Mesodermal cell (in vitro differentiated cells): ENCODE results near the gene SLC10A2.
"Not testable (repeated sequence)": the region's sequence is repeated elsewhere in the genome, so short reads cannot be mapped to it uniquely, and the experiment has no call there.

Experiments
- H3K27ac ChIP-seq: 2 replicates; pipeline ENCODE4 v1.7.0; 2013; ENCODE audit warnings: mild to moderate bottlenecking, low read depth, low read length, moderate library complexity; ENCODE audit not compliant: severe bottlenecking
- H3K36me3 ChIP-seq: 2 replicates; pipeline ENCODE4 v1.7.1; 2013; ENCODE audit warnings: mild to moderate bottlenecking, low read length, moderate library complexity; ENCODE audit not compliant: control insufficient read depth, insufficient read depth
- H3K4me1 ChIP-seq: one replicate; pipeline ENCODE4 v1.7.1; 2013; ENCODE audit warnings: mild to moderate bottlenecking, low read length; ENCODE audit not compliant: insufficient read depth, control insufficient read depth, poor library complexity, severe bottlenecking
- H3K4me3 ChIP-seq: 2 replicates; pipeline ENCODE4 v1.7.0; 2013; ENCODE audit warnings: low read length, control low read depth, mild to moderate bottlenecking; ENCODE audit not compliant: insufficient read depth, poor library complexity, severe bottlenecking; ENCODE audit errors: extremely low read depth
- H3K9me3 ChIP-seq: 2 replicates; pipeline ENCODE4 v1.7.1; 2013; ENCODE audit warnings: mild to moderate bottlenecking, low read length, moderate library complexity; ENCODE audit not compliant: control insufficient read depth
- WGBS, 2 experiments: methylation state at CpG; one replicate each; pipeline ENCODE4 v1.1.5; 2013; ENCODE audit warnings: missing lambda C conversion rate in 2 of 2; ENCODE audit not compliant: insufficient coverage in 2 of 2; 5-methylcytosine and 5-hydroxymethylcytosine counted together

The SLC10A2 gene

DNA sequence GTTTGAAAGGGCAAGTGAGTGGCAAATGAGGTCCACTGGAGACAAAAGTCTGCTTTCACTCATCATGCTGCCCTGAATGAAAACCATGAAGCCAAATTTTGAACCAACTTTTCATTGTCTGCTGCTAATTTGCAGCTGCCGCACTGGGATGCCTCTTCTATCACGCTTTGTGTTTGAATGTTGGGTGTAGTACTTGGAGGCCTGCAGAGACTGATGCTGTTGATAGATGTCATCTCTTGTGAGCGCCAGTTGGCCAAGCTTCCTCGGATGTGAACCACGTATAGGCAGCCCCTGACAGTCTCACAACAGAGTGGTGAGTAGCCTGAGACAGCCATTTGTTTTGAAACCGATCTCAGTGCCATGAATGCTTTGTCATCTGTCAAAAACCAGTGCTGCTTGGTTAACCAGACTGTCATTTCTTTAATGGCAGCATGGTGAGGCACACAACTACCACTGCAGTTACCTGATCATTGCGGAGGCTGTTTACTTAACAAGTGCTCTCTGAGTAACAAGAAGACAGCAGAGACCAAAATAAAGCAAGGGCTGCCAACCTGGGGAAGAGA is 31.2 kb upstream of the SLC10A2 start:
- 81 to 94% methylated on average over 5 to 7 of the region's 7 CpGs for WGBS, 2 experiments
- Histone ChIP-seq H3K4me3 (no peak overlapping the region), H3K36me3 (no peaks in the 10 kb centered on the region), H3K9me3 (peaks cover 14% of the 10 kb centered on the region), H3K27ac (no peak overlapping the region), H3K4me1 (peaks cover 16% of the 10 kb centered on the region)

GRCh38 chr13:103093649-103094048 is 27.4 kb upstream of the SLC10A2 start:
- not testable (repeated sequence) for H3K27ac ChIP-seq, H3K4me3 ChIP-seq, H3K36me3 ChIP-seq, H3K4me1 ChIP-seq
- H3K9me3 ChIP-seq = peaks cover 21% of the 10 kb centered on the region
- WGBS, 2 experiments = 100% methylated on average over 1 of the region's 1 CpG; no CpG with 5 or more reads in 1 of the 2 experiments

- no peak overlapping the region for H3K4me3 ChIP-seq
- H3K27ac ChIP-seq = no peak overlapping the region
- H3K9me3 ChIP-seq = peaks cover 6% of the 10 kb centered on the region
- no peaks in the 10 kb centered on the region for H3K4me1 ChIP-seq
- no peaks in the 10 kb centered on the region for H3K36me3 ChIP-seq
- WGBS, 2 experiments = 90 to 92% methylated on average over 1 to 2 of the region's 3 CpGs
Measured at GRCh38 chr13:103087275-103087674, 21.1 kb upstream of the SLC10A2 start.

- no CpG with 5 or more reads among the region's 2 CpGs for WGBS, 2 experiments
- H3K36me3 ChIP-seq = no peaks in the 10 kb centered on the region
- no peak overlapping the region for H3K27ac ChIP-seq
- no peaks in the 10 kb centered on the region for H3K9me3 ChIP-seq
- no peaks in the 10 kb centered on the region for H3K4me1 ChIP-seq
- no peak overlapping the region for H3K4me3 ChIP-seq
Measured at GRCh38 chr13:103081435-103081834, 15.2 kb upstream of the SLC10A2 start.

DNA sequence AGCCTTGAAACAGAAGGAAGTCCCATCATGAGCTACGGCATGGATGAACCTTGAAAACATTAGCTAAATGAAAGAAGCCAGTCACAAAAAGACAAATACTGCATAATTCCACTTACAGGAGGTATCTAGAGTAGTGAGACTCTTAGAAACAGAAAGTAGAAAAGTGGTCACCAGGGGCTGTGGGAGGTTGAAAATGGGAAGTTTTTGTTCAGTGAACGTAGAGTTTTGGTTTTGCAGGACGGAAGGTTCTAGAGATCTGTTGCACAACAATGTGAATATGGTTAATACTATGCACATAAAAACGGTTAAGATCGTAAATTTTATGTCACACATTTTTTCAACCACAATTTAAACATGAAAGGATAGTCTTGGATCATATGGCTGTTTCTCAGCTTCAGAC is 11.9 kb upstream of the SLC10A2 start:
- no peak overlapping the region for H3K27ac ChIP-seq
- no peak overlapping the region for H3K4me3 ChIP-seq
- no peaks in the 10 kb centered on the region for H3K9me3 ChIP-seq
- WGBS, 2 experiments = 93 to 100% methylated on average over 3 of the region's 5 CpGs
- H3K4me1 ChIP-seq = no peaks in the 10 kb centered on the region
- no peaks in the 10 kb centered on the region for H3K36me3 ChIP-seq

DNA sequence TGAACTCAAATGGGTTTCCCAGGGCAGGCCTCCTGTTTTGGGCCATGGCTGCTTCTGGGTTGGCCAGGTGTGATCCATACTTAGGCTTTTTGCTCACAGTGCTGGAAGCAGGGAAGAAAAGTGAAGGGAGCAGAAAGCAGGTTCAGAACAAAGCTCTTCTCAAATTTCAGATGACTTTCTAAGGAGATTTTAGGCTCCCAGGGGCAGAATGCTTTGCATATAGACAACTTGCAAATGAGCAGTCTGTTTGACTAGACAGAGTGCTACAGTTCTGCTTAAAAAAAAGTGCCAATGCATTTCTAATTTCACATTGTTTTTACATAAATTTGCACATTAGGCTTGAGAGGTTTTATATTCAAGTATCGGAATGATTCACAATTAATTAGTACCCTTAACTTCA is 2.6 kb upstream of the SLC10A2 start:
- Histone ChIP-seq H3K36me3 (no peaks in the 10 kb centered on the region), H3K4me3 (no peak overlapping the region), H3K4me1 (no peaks in the 10 kb centered on the region), H3K9me3 (no peaks in the 10 kb centered on the region), H3K27ac (no peak overlapping the region)
- WGBS, 2 experiments = no CpG with 5 or more reads among the region's 1 CpG

GRCh38 chr13:103067751-103068555 is 1.7 kb upstream of the SLC10A2 start:
- H3K36me3 ChIP-seq = no peaks in the 10 kb centered on the region
- WGBS, 2 experiments = 69 to 82% methylated on average over 5 to 7 of the region's 7 CpGs
- H3K4me1 ChIP-seq = no peaks in the 10 kb centered on the region
- no peaks in the 10 kb centered on the region for H3K9me3 ChIP-seq
- no peak overlapping the region for H3K4me3 ChIP-seq
- H3K27ac ChIP-seq = no peak overlapping the region

GRCh38 chr13:103066781-103067345 is 646 bp upstream of the SLC10A2 start:
- 43 to 54% methylated on average over 1 to 2 of the region's 3 CpGs for WGBS, 2 experiments

GRCh38 chr13:103063376-103063775 is 2.8 kb downstream of the SLC10A2 start:
- 83 to 100% methylated on average over 3 of the region's 4 CpGs for WGBS, 2 experiments
- H3K9me3 ChIP-seq = no peaks in the 10 kb centered on the region

More at GRCh38 chr13:103066781-103067345, 646 bp upstream of the SLC10A2 start:
- Histone ChIP-seq H3K9me3 (no peaks in the 10 kb centered on the region), H3K4me3 (no peak overlapping the region), H3K36me3 (no peaks in the 10 kb centered on the region), H3K27ac (no peak overlapping the region), H3K4me1 (no peaks in the 10 kb centered on the region)

DNA sequence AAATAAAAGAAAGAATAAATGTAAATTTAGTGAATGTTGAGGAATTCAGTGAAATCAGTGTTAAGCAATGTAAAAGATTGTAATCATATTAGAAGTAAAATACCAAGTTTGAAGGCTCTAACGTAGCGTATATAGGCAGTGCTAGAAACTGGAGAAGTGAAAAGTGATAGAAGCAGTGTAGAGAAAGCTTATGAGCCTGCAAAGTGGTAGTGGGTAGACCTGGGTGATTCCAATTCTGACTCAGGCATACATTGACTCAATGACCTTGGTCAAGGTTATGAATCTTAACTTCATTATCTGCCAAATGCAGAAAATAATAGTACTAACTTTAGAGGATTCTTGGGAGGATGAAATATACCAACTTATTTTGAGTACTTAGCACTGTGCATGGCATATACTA is 4.1 kb downstream of the SLC10A2 start:
- peaks cover under 1% of the 10 kb centered on the region for H3K9me3 ChIP-seq
- H3K4me3 ChIP-seq = no peak overlapping the region
- no peaks in the 10 kb centered on the region for H3K36me3 ChIP-seq
- H3K4me1 ChIP-seq = no peaks in the 10 kb centered on the region
- 100% methylated on average over 2 of the region's 2 CpGs for WGBS, 2 experiments
- H3K27ac ChIP-seq = no peak overlapping the region

More at GRCh38 chr13:103063376-103063775, 2.8 kb downstream of the SLC10A2 start:
- H3K36me3 ChIP-seq = no peaks in the 10 kb centered on the region
- no peak overlapping the region for H3K4me3 ChIP-seq
- H3K27ac ChIP-seq = no peak overlapping the region
- H3K4me1 ChIP-seq = no peaks in the 10 kb centered on the region

DNA sequence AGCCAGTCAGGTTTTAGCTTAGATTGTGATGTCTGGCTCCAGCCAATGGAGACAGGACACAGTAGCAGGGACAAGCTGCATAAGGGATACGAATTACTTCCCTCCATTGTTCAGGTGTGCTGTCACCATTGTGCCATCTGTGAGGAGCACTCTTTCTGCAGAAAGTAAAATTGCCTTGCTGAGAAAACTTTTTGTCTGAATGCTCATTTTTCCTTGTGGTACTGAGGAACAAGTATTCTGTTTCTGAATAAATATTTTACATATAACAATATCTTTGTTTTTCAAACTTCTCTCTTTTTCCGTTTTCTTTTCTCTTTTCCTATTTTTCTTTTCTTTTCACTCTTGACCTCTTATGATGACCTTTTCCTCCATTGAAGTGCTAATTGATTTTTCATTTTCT is 10.2 kb downstream of the SLC10A2 start:
- Histone ChIP-seq H3K9me3 (peaks cover 12% of the 10 kb centered on the region), H3K4me3 (no peak overlapping the region), H3K36me3 (no peaks in the 10 kb centered on the region), H3K4me1 (no peaks in the 10 kb centered on the region), H3K27ac (no peak overlapping the region)
- 82% methylated on average over 1 of the region's 2 CpGs; no CpG with 5 or more reads in 1 of the 2 experiments for WGBS, 2 experiments
